Measurements from ENCODE around the gene CLEC10A. TPM values are rescaled to one million over a fixed set of nuclear protein-coding genes. Genes with fewer than 3 reads are reported as not detected.

Gene CLEC10A
- total and polyA plus RNA-seq, 2 experiments from 2014 or later, result not detected

- H3K9me2 ChIP-seq (ENCODE audit: insufficient read depth), result no peaks in the 10 kb centered on the region
- H3K27me3 ChIP-seq (replicated peaks; ENCODE audit: insufficient read depth), result peaks cover 29% of the 10 kb centered on the region
- H3K79me2 ChIP-seq (ENCODE audit: insufficient read depth), result no peaks in the 10 kb centered on the region
- no peaks in the 10 kb centered on the region for H3K36me3 ChIP-seq (ENCODE audit: low read depth)
- no peaks in the 10 kb centered on the region for H4K20me1 ChIP-seq (ENCODE audit: insufficient read depth)
- TF ChIP-seq EZH2 (IDR thresholded peaks at IDR 0.05; ENCODE audit: insufficient read depth, poor library complexity, severe bottlenecking) (no peak), EZH2phosphoT487 (IDR thresholded peaks at IDR 0.05; ENCODE audit: insufficient read depth, low read depth) (no peak)
- H3K27ac ChIP-seq, result no peak overlapping the region
- no peaks in the 10 kb centered on the region for H3K9me3 ChIP-seq (ENCODE audit: low read depth)
- no peak for DNase-seq
- in situ Hi-C loops (cut with MboI), result no loop called here
- WGBS, 2 experiments (ENCODE audit: low coverage in 1 of 2, low lambda C conversion rate in 2 of 2, missing lambda C conversion rate in 2 of 2), result 21 to 37% methylated on average over 8 to 9 of the region's 9 CpGs
- no peak overlapping the region for H3K9ac ChIP-seq
- H3K4me2 ChIP-seq (ENCODE audit: unreplicated experiment), result no peak overlapping the region
- H3K4me1 ChIP-seq (ENCODE audit: insufficient read depth), result no peaks in the 10 kb centered on the region
- H2AFZ ChIP-seq, result no peak overlapping the region
- no peaks in the 10 kb centered on the region for H3F3A ChIP-seq (ENCODE audit: insufficient read depth)
- H3K4me3 ChIP-seq, result no peak overlapping the region
Observed at GRCh38 chr17:7108981-7109380, 28.9 kb upstream of the CLEC10A start.

DNA sequence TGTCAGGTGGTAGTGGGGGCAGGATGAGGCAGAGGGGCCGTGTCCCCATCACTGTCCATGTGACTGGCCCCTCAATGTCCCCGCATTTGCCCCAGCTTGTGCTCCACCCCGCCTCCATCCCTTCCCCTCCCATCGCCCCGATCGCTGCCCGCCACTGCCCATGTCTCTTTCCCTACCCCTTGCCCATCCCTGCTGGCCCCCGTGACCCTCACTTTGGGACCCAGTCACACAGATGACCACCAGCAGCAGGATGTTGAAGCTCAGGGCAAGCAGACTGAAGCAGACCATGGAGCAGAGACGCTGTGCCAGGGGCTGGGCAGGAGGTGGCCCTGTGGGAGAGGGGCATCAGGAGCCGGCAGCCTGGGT lies 28.5 kb upstream of the CLEC10A start:
- H3K27me3 ChIP-seq (replicated peaks; ENCODE audit: insufficient read depth), result peaks cover 32% of the 10 kb centered on the region
- 63 to 67% methylated on average over 10 of the region's 10 CpGs for WGBS, 2 experiments (ENCODE audit: low coverage in 1 of 2, low lambda C conversion rate in 2 of 2, missing lambda C conversion rate in 2 of 2)
- in situ Hi-C loops (cut with MboI), result no loop called here

GRCh38 chr17:7107795-7108559 lies 27.9 kb upstream of the CLEC10A start:
- Histone ChIP-seq H3K4me2 (ENCODE audit: unreplicated experiment) (no peak overlapping the region), H3K36me3 (ENCODE audit: low read depth) (no peaks in the 10 kb centered on the region), H3K9me3 (ENCODE audit: low read depth) (no peaks in the 10 kb centered on the region), H3K9me2 (ENCODE audit: insufficient read depth) (no peaks in the 10 kb centered on the region), H2AFZ (no peak overlapping the region), H3K4me1 (ENCODE audit: insufficient read depth) (no peaks in the 10 kb centered on the region), H3K27me3 (replicated peaks; ENCODE audit: insufficient read depth) (peaks cover 35% of the 10 kb centered on the region), H3K9ac (no peak overlapping the region), H3K27ac (no peak overlapping the region), H3F3A (ENCODE audit: insufficient read depth) (no peaks in the 10 kb centered on the region), H4K20me1 (ENCODE audit: insufficient read depth) (no peaks in the 10 kb centered on the region), H3K79me2 (ENCODE audit: insufficient read depth) (no peaks in the 10 kb centered on the region), H3K4me3 (no peak overlapping the region)
- WGBS, 2 experiments (ENCODE audit: low coverage in 1 of 2, low lambda C conversion rate in 2 of 2, missing lambda C conversion rate in 2 of 2), result 67 to 72% methylated on average over 26 to 32 of the region's 32 CpGs
- in situ Hi-C loops (cut with MboI), result no loop called here
- no peak for DNase-seq
- TF ChIP-seq EZH2phosphoT487 (IDR thresholded peaks at IDR 0.05; ENCODE audit: insufficient read depth, low read depth) (no peak), EZH2 (IDR thresholded peaks at IDR 0.05; ENCODE audit: insufficient read depth, poor library complexity, severe bottlenecking) (no peak)

More for the DNA sequence above, 28.5 kb upstream of the CLEC10A start:
- Histone ChIP-seq H3K4me2 (ENCODE audit: unreplicated experiment) (no peak overlapping the region), H3K36me3 (ENCODE audit: low read depth) (no peaks in the 10 kb centered on the region), H2AFZ (no peak overlapping the region), H3K79me2 (ENCODE audit: insufficient read depth) (no peaks in the 10 kb centered on the region), H3K4me3 (no peak overlapping the region), H3K9me3 (ENCODE audit: low read depth) (no peaks in the 10 kb centered on the region), H3K4me1 (ENCODE audit: insufficient read depth) (no peaks in the 10 kb centered on the region), H3F3A (ENCODE audit: insufficient read depth) (no peaks in the 10 kb centered on the region), H3K9me2 (ENCODE audit: insufficient read depth) (no peaks in the 10 kb centered on the region), H3K9ac (no peak overlapping the region), H3K27ac (no peak overlapping the region), H4K20me1 (ENCODE audit: insufficient read depth) (no peaks in the 10 kb centered on the region)
- no peak for DNase-seq
- no peak for TF ChIP-seq EZH2 (IDR thresholded peaks at IDR 0.05; ENCODE audit: insufficient read depth, poor library complexity, severe bottlenecking)
- no peak for TF ChIP-seq EZH2phosphoT487 (IDR thresholded peaks at IDR 0.05; ENCODE audit: insufficient read depth, low read depth)

- no peaks in the 10 kb centered on the region for H4K20me1 ChIP-seq (ENCODE audit: insufficient read depth)
- H2AFZ ChIP-seq, result no peak overlapping the region
- H3K4me1 ChIP-seq (ENCODE audit: insufficient read depth), result no peaks in the 10 kb centered on the region
- peaks cover 43% of the 10 kb centered on the region for H3K27me3 ChIP-seq (replicated peaks; ENCODE audit: insufficient read depth)
- no peak overlapping the region for H3K9ac ChIP-seq
- WGBS, 2 experiments (ENCODE audit: low coverage in 1 of 2, low lambda C conversion rate in 2 of 2, missing lambda C conversion rate in 2 of 2), result 30 to 31% methylated on average over 20 of the region's 20 CpGs
- no peak overlapping the region for H3K4me2 ChIP-seq (ENCODE audit: unreplicated experiment)
- no peaks in the 10 kb centered on the region for H3F3A ChIP-seq (ENCODE audit: insufficient read depth)
- no peaks in the 10 kb centered on the region for H3K36me3 ChIP-seq (ENCODE audit: low read depth)
- no peak overlapping the region for H3K4me3 ChIP-seq
- in situ Hi-C loops (cut with MboI), result no loop called here
- H3K27ac ChIP-seq, result no peak overlapping the region
- no peak for DNase-seq
- H3K9me3 ChIP-seq (ENCODE audit: low read depth), result no peaks in the 10 kb centered on the region
- TF ChIP-seq EZH2phosphoT487 (IDR thresholded peaks at IDR 0.05; ENCODE audit: insufficient read depth, low read depth), result no peak
- TF ChIP-seq EZH2 (IDR thresholded peaks at IDR 0.05; ENCODE audit: insufficient read depth, poor library complexity, severe bottlenecking), result no peak
- no peaks in the 10 kb centered on the region for H3K9me2 ChIP-seq (ENCODE audit: insufficient read depth)
- H3K79me2 ChIP-seq (ENCODE audit: insufficient read depth), result no peaks in the 10 kb centered on the region
Observed at GRCh38 chr17:7107012-7107754, 27.1 kb upstream of the CLEC10A start.

All from GM23248 (cell line).